Measurements from ENCODE around the gene GABRG3. TPM values are rescaled to one million over a fixed set of nuclear protein-coding genes. Genes with fewer than 3 reads are reported as not detected.

The GABRG3 gene
- total and polyA plus RNA-seq, 5 donors: under 0.01 TPM; not detected in 4

- DNase-seq (no peak), ATAC-seq (peak in 1 of 2 donors; percentile 11)
- Histone ChIP-seq H3K4me3 (ENCODE audit: low read length) (no peak overlapping the region), H3K27me3 (ENCODE audit: control insufficient read depth, insufficient read depth) (no peaks in the 10 kb centered on the region), H3K9me3 (ENCODE audit: control insufficient read depth, low read length) (peaks cover 1% of the 10 kb centered on the region), H3K4me1 (ENCODE audit: control insufficient read depth, insufficient read depth, low read length) (no peaks in the 10 kb centered on the region), H3K27ac (ENCODE audit: low read length) (no peak overlapping the region)
- 84% methylated on average over 15 of the region's 15 CpGs for WGBS
- intact Hi-C loops (cut with DNase I): no loop called here
Measured at GRCh38 chr15:27271258-27271657, 300.3 kb downstream of the GABRG3 start.

- H3K4me1 ChIP-seq (ENCODE audit: control insufficient read depth, insufficient read depth, low read length): no peaks in the 10 kb centered on the region
- intact Hi-C loops (cut with DNase I): no loop called here
- H3K4me3 ChIP-seq (ENCODE audit: low read length): no peak overlapping the region
- no peak overlapping the region for H3K27ac ChIP-seq (ENCODE audit: low read length)
- H3K9me3 ChIP-seq (ENCODE audit: control insufficient read depth, low read length): peaks cover 1% of the 10 kb centered on the region
- no peaks in the 10 kb centered on the region for H3K27me3 ChIP-seq (ENCODE audit: control insufficient read depth, insufficient read depth)
- ATAC-seq (no peak), DNase-seq (no peak)
Measured at GRCh38 chr15:27272427-27272826, 301.4 kb downstream of the GABRG3 start.

GRCh38 chr15:27273506-27273905 is 302.5 kb downstream of the GABRG3 start:
- 90% methylated on average over 3 of the region's 3 CpGs for WGBS
- intact Hi-C loops (cut with DNase I): no loop called here

GRCh38 chr15:27278761-27279160 is 307.8 kb downstream of the GABRG3 start:
- Histone ChIP-seq H3K4me1 (ENCODE audit: control insufficient read depth, insufficient read depth, low read length) (no peaks in the 10 kb centered on the region), H3K27me3 (ENCODE audit: control insufficient read depth, insufficient read depth) (no peaks in the 10 kb centered on the region), H3K4me3 (ENCODE audit: low read length) (no peak overlapping the region), H3K27ac (ENCODE audit: low read length) (no peak overlapping the region), H3K9me3 (ENCODE audit: control insufficient read depth, low read length) (peaks cover 1% of the 10 kb centered on the region)
- intact Hi-C loops (cut with DNase I): no loop called here
- WGBS: 70% methylated on average over 3 of the region's 3 CpGs
- DNase-seq (no peak), ATAC-seq (no peak)

More at GRCh38 chr15:27273506-27273905, 302.5 kb downstream of the GABRG3 start:
- H3K4me3 ChIP-seq (ENCODE audit: low read length): no peak overlapping the region
- no peak for ATAC-seq
- no peaks in the 10 kb centered on the region for H3K4me1 ChIP-seq (ENCODE audit: control insufficient read depth, insufficient read depth, low read length)
- no peak overlapping the region for H3K27ac ChIP-seq (ENCODE audit: low read length)
- DNase-seq: no peak
- H3K27me3 ChIP-seq (ENCODE audit: control insufficient read depth, insufficient read depth): no peaks in the 10 kb centered on the region
- peaks cover 1% of the 10 kb centered on the region for H3K9me3 ChIP-seq (ENCODE audit: control insufficient read depth, low read length)

GRCh38 chr15:27292641-27293040 is 321.7 kb downstream of the GABRG3 start:
- H3K4me1 ChIP-seq (ENCODE audit: control insufficient read depth, insufficient read depth, low read length): no peaks in the 10 kb centered on the region

GRCh38 chr15:27293607-27294006 is 322.6 kb downstream of the GABRG3 start:
- Histone ChIP-seq H3K27me3 (ENCODE audit: control insufficient read depth, insufficient read depth) (no peaks in the 10 kb centered on the region), H3K9me3 (ENCODE audit: control insufficient read depth, low read length) (no peaks in the 10 kb centered on the region), H3K27ac (ENCODE audit: low read length) (no peak overlapping the region), H3K4me3 (ENCODE audit: low read length) (no peak overlapping the region), H3K4me1 (ENCODE audit: control insufficient read depth, insufficient read depth, low read length) (no peaks in the 10 kb centered on the region)
- ATAC-seq (no peak), DNase-seq (no peak)
- 95% methylated on average over 1 of the region's 1 CpG for WGBS
- intact Hi-C loops (cut with DNase I): no loop called here

More at GRCh38 chr15:27292641-27293040, 321.7 kb downstream of the GABRG3 start:
- Histone ChIP-seq H3K27ac (ENCODE audit: low read length) (no peak overlapping the region), H3K27me3 (ENCODE audit: control insufficient read depth, insufficient read depth) (no peaks in the 10 kb centered on the region), H3K4me3 (ENCODE audit: low read length) (no peak overlapping the region), H3K9me3 (ENCODE audit: control insufficient read depth, low read length) (no peaks in the 10 kb centered on the region)
- intact Hi-C loops (cut with DNase I): no loop called here
- no peak for DNase-seq
- WGBS: 66% methylated on average over 3 of the region's 3 CpGs
- no peak for ATAC-seq

- DNase-seq (no peak), ATAC-seq (no peak)
- intact Hi-C loops (cut with DNase I): no loop called here
- no peaks in the 10 kb centered on the region for H3K9me3 ChIP-seq (ENCODE audit: control insufficient read depth, low read length)
- no peaks in the 10 kb centered on the region for H3K4me1 ChIP-seq (ENCODE audit: control insufficient read depth, insufficient read depth, low read length)
- H3K27ac ChIP-seq (ENCODE audit: low read length): no peak overlapping the region
- no peaks in the 10 kb centered on the region for H3K27me3 ChIP-seq (ENCODE audit: control insufficient read depth, insufficient read depth)
- WGBS: 69% methylated on average over 5 of the region's 5 CpGs
- H3K4me3 ChIP-seq (ENCODE audit: low read length): no peak overlapping the region
Measured at GRCh38 chr15:27317736-27318135, 346.8 kb downstream of the GABRG3 start.

GRCh38 chr15:27323801-27324200 is 352.8 kb downstream of the GABRG3 start:
- DNase-seq (peak in 1 of 3 donors; percentile 11), ATAC-seq (no peak)
- WGBS: 80% methylated on average over 9 of the region's 9 CpGs
- Histone ChIP-seq H3K4me3 (ENCODE audit: low read length) (no peak overlapping the region), H3K4me1 (ENCODE audit: control insufficient read depth, insufficient read depth, low read length) (no peaks in the 10 kb centered on the region), H3K9me3 (ENCODE audit: control insufficient read depth, low read length) (no peaks in the 10 kb centered on the region), H3K27me3 (ENCODE audit: control insufficient read depth, insufficient read depth) (no peaks in the 10 kb centered on the region), H3K27ac (ENCODE audit: low read length) (no peak overlapping the region)
- intact Hi-C loops (cut with DNase I): no loop called here

- H3K27me3 ChIP-seq (ENCODE audit: control insufficient read depth, insufficient read depth): no peaks in the 10 kb centered on the region
- H3K27ac ChIP-seq (ENCODE audit: low read length): no peak overlapping the region
- 74% methylated on average over 4 of the region's 4 CpGs for WGBS
- H3K9me3 ChIP-seq (ENCODE audit: control insufficient read depth, low read length): no peaks in the 10 kb centered on the region
- no peak overlapping the region for H3K4me3 ChIP-seq (ENCODE audit: low read length)
- DNase-seq (no peak), ATAC-seq (no peak)
- intact Hi-C loops (cut with DNase I): no loop called here
- no peaks in the 10 kb centered on the region for H3K4me1 ChIP-seq (ENCODE audit: control insufficient read depth, insufficient read depth, low read length)
Measured at GRCh38 chr15:27324886-27325615, 354.1 kb downstream of the GABRG3 start.

GRCh38 chr15:27327467-27328025 is 356.6 kb downstream of the GABRG3 start:
- no peaks in the 10 kb centered on the region for H3K4me1 ChIP-seq (ENCODE audit: control insufficient read depth, insufficient read depth, low read length)
- intact Hi-C loops (cut with DNase I): no loop called here
- ATAC-seq: no peak
- DNase-seq: no peak
- H3K4me3 ChIP-seq (ENCODE audit: low read length): no peak overlapping the region
- H3K27ac ChIP-seq (ENCODE audit: low read length): no peak overlapping the region
- WGBS: 62% methylated on average over 8 of the region's 8 CpGs
- no peaks in the 10 kb centered on the region for H3K27me3 ChIP-seq (ENCODE audit: control insufficient read depth, insufficient read depth)
- H3K9me3 ChIP-seq (ENCODE audit: control insufficient read depth, low read length): no peaks in the 10 kb centered on the region

- 51% methylated on average over 7 of the region's 7 CpGs for WGBS
- Histone ChIP-seq H3K4me1 (ENCODE audit: control insufficient read depth, insufficient read depth, low read length) (no peaks in the 10 kb centered on the region), H3K9me3 (ENCODE audit: control insufficient read depth, low read length) (no peaks in the 10 kb centered on the region), H3K27me3 (ENCODE audit: control insufficient read depth, insufficient read depth) (no peaks in the 10 kb centered on the region), H3K27ac (ENCODE audit: low read length) (no peak overlapping the region), H3K4me3 (ENCODE audit: low read length) (no peak overlapping the region)
- ATAC-seq: no peak
- no peak for DNase-seq
- intact Hi-C loops (cut with DNase I): no loop called here
Measured at GRCh38 chr15:27328186-27328585, 357.2 kb downstream of the GABRG3 start.
